ENCODE data around the gene CDKN2AIP. TPM values are rescaled to one million over a fixed set of nuclear protein-coding genes. Genes with fewer than 3 reads are reported as not detected.

CDKN2AIP gene
- total RNA-seq, 4 donors from 2014 or later: 19.4 to 21.8 (median 20.5) TPM

DNA sequence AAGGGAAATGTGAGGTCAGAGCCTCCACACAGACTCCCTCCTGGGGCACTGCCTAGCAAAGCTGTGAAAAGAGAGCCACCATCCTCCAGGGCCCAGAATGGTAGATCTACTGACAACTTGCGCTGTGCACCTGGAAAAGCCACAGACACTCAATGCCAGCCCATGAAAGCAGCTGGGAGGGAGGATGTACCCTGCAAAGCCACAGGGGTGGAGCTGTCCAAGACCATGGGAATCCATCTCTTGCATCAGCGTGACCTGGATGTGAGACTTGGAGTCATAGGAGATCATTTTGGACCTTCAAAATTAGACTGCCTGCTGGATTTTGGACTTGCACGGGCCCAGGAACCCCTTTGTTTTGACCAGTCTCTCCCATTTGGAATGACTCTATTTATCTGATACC is 22.8 kb downstream of the CDKN2AIP start:
- H3K4me1 ChIP-seq: peaks cover 0 to 3% (median under 1%) of the 10 kb centered on the region in 4 donors
- intact Hi-C loops (cut with DNase I): no loop called here
- 100% methylated on average over 3 of the region's 3 CpGs for WGBS

DNA sequence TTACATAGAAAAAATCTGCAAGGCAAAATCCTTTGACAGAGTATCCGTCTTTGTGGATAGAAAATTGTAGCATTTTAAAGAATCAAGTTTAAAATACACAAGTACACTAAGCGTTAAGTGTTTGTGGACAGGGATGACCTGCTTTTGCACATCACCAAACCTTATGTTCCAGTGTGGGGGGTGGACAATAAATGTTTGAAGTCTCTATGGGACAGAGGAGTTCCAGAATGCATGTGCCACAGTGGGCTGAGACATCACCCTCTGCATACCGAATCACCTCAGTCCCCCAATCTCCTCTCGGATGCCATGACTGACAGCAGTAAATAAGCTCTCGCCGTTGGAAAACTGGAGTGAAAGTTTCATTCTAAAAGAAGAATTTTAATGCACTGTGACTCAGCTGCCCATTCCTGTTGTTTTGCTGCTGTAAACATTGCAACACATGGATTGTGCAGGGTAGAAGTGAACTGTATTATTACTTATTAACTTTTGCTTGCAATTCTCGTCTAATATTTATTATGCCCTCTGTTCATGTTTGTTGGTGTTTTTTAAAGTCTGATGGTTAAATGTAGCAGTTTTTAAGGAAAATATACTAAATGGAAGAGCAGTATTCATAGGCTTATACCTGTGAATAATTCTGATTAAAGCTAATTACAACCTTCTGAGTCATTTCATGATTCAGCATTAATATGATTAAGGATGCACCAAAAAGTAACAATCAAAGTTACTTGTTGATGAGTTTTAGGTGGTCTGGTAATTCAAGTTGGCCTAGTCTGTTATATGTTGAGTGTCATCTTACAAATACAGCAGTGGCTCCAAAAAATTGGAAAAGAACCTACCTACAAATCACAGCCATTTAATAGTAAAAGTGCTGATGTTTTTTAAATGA is 24.0 kb downstream of the CDKN2AIP start:
- intact Hi-C loops (cut with DNase I): no loop called here
- no peaks in the 10 kb centered on the region for H3K27me3 ChIP-seq
- peaks cover 0 to 7% (median 2%) of the 10 kb centered on the region in 4 donors for H3K4me1 ChIP-seq
- H3K9me3 ChIP-seq: no peaks in the 10 kb centered on the region
- no peak overlapping the region for H3K27ac ChIP-seq (replicated peaks in 1 of 4)
- H3K4me3 ChIP-seq: no peak overlapping the region
- 78% methylated on average over 7 of the region's 7 CpGs for WGBS
- H3K36me3 ChIP-seq: peaks cover 0 to 3% (median 0%) of the 10 kb centered on the region in 4 donors
- peak; percentile 21 for DNase-seq (ENCODE audit: extremely low spot score)
- TF ChIP-seq EP300 (IDR thresholded peaks at IDR 0.05) (no peak), POLR2A (IDR thresholded peaks at IDR 0.05; ENCODE audit: low read depth) (no peak), POLR2AphosphoS5 (IDR thresholded peaks at IDR 0.05) (no peak)
- TF ChIP-seq, protein P1, sequence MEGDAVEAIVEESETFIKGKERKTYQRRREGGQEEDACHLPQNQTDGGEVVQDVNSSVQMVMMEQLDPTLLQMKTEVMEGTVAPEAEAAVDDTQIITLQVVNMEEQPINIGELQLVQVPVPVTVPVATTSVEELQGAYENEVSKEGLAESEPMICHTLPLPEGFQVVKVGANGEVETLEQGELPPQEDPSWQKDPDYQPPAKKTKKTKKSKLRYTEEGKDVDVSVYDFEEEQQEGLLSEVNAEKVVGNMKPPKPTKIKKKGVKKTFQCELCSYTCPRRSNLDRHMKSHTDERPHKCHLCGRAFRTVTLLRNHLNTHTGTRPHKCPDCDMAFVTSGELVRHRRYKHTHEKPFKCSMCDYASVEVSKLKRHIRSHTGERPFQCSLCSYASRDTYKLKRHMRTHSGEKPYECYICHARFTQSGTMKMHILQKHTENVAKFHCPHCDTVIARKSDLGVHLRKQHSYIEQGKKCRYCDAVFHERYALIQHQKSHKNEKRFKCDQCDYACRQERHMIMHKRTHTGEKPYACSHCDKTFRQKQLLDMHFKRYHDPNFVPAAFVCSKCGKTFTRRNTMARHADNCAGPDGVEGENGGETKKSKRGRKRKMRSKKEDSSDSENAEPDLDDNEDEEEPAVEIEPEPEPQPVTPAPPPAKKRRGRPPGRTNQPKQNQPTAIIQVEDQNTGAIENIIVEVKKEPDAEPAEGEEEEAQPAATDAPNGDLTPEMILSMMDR (IDR thresholded peaks at IDR 0.05): no peak

More for the DNA sequence above, 22.8 kb downstream of the CDKN2AIP start:
- no peak for DNase-seq (ENCODE audit: extremely low spot score)
- Histone ChIP-seq H3K36me3 (peaks cover 0 to 3% (median 0%) of the 10 kb centered on the region in 4 donors), H3K9me3 (no peaks in the 10 kb centered on the region), H3K4me3 (no peak overlapping the region), H3K27ac (replicated peaks in 1 of 4) (no peak overlapping the region), H3K27me3 (no peaks in the 10 kb centered on the region)
- TF ChIP-seq, protein P1 (IDR thresholded peaks at IDR 0.05): no peak
- no peak for TF ChIP-seq EP300 (IDR thresholded peaks at IDR 0.05)
- no peak for TF ChIP-seq POLR2AphosphoS5 (IDR thresholded peaks at IDR 0.05)
- no peak for TF ChIP-seq POLR2A (IDR thresholded peaks at IDR 0.05; ENCODE audit: low read depth)

DNA sequence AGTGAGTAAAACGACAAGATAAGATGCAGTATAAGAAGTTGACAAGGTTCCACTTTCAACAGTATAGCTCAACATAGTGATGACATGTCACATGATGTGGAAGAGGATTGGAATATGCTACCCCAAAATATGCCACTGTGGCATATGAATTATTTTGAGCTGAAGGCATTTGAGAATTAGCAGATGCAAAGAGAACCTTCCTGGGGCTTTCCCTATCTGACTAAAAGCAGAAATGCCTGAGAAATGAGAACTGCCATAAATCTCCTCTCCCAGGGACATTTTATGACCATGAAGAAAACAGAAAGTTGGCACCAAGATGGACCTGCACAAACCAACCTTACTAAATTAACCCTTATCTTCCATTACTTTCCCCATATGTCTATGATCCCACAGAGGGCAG is 24.8 kb downstream of the CDKN2AIP start:
- Histone ChIP-seq H3K9me3 (no peaks in the 10 kb centered on the region), H3K36me3 (peaks cover 0 to 3% (median 0%) of the 10 kb centered on the region in 4 donors), H3K27me3 (no peaks in the 10 kb centered on the region), H3K27ac (replicated peaks in 1 of 4) (no peak overlapping the region), H3K4me3 (no peak overlapping the region), H3K4me1 (peaks cover 0 to 7% (median 2%) of the 10 kb centered on the region in 4 donors)
- TF ChIP-seq POLR2AphosphoS5 (IDR thresholded peaks at IDR 0.05) (no peak), POLR2A (IDR thresholded peaks at IDR 0.05; ENCODE audit: low read depth) (no peak), EP300 (IDR thresholded peaks at IDR 0.05) (no peak)
- TF ChIP-seq, protein P1 (IDR thresholded peaks at IDR 0.05): no peak
- DNase-seq (ENCODE audit: extremely low spot score): peak; percentile 17
- 82% methylated on average over 1 of the region's 1 CpG for WGBS
- intact Hi-C loops (cut with DNase I): no loop called here

DNA sequence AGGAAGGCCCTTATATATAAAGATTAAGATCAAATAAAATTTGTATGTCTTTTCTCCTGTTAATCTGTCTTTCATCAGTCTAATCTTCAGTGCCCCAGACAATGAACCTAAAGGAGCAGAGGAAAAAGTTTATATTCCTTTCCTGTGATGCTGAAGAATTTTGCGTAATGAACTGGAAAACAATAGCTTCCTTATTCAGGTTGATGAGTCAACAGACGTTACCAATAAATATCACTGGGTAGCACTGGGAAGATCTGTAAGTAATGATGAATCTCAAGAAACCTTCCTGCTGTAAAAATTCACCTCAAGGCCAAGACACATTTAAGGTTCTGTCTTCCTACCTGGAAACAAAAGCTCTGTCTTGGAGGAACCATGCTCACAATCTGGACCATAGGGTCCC is 25.5 kb downstream of the CDKN2AIP start:
- no peak for DNase-seq (ENCODE audit: extremely low spot score)
- 82% methylated on average over 2 of the region's 2 CpGs for WGBS
- Histone ChIP-seq H3K27me3 (no peaks in the 10 kb centered on the region), H3K4me1 (peaks cover 0 to 7% (median 2%) of the 10 kb centered on the region in 4 donors), H3K27ac (replicated peaks in 1 of 4) (no peak overlapping the region), H3K4me3 (no peak overlapping the region), H3K36me3 (peaks cover 0 to 3% (median 0%) of the 10 kb centered on the region in 4 donors), H3K9me3 (no peaks in the 10 kb centered on the region)
- intact Hi-C loops (cut with DNase I): loop anchor here (5.0 kb wide), 1 partner anchor 132 kb away; no protein-coding TSS in a partner anchor
- no peak for TF ChIP-seq POLR2A (IDR thresholded peaks at IDR 0.05; ENCODE audit: low read depth)
- TF ChIP-seq, protein P1 (IDR thresholded peaks at IDR 0.05): no peak
- TF ChIP-seq EP300 (IDR thresholded peaks at IDR 0.05): no peak
- TF ChIP-seq POLR2AphosphoS5 (IDR thresholded peaks at IDR 0.05): no peak
